ENCODE measurements around the gene LGR4.

DNA sequence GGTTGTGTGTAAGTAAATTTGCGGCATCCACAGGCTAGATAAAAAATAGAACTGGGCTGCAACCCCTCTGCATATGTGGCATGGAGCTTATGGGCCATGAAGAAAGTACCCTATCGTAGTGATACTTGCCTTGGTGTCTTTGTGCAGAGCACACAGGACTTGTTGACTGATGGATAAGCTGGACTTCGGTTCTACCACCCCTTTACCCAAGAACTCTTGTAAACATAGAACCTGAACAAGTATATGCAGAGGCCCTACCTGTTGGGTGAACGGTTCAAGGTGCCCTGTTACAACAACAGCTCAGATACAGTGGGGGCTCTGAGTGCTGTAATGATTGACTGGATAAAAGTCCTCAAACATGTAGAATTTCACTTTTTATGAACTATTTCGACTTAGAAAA, 3.0 kb upstream of the LGR4 start:
- TF ChIP-seq POLR2AphosphoS5 (IDR thresholded peaks at IDR 0.05; ENCODE audit: low read depth) (no peak), EZH2 (IDR thresholded peaks at IDR 0.05; ENCODE audit: low read depth, unreplicated experiment) (no peak), REST (IDR thresholded peaks at IDR 0.05; ENCODE audit: unreplicated experiment) (no peak), EZH2phosphoT487 (IDR thresholded peaks at IDR 0.05; ENCODE audit: unreplicated experiment) (no peak), CREB1 (CRISPR knock-in tag; IDR thresholded peaks at IDR 0.05; ENCODE audit: low read depth) (no peak), STAT1 (IDR thresholded peaks at IDR 0.05; ENCODE audit: unreplicated experiment) (no peak), JUNB (IDR thresholded peaks at IDR 0.05; ENCODE audit: unreplicated experiment) (no peak)
- TF ChIP-seq, protein P1, sequence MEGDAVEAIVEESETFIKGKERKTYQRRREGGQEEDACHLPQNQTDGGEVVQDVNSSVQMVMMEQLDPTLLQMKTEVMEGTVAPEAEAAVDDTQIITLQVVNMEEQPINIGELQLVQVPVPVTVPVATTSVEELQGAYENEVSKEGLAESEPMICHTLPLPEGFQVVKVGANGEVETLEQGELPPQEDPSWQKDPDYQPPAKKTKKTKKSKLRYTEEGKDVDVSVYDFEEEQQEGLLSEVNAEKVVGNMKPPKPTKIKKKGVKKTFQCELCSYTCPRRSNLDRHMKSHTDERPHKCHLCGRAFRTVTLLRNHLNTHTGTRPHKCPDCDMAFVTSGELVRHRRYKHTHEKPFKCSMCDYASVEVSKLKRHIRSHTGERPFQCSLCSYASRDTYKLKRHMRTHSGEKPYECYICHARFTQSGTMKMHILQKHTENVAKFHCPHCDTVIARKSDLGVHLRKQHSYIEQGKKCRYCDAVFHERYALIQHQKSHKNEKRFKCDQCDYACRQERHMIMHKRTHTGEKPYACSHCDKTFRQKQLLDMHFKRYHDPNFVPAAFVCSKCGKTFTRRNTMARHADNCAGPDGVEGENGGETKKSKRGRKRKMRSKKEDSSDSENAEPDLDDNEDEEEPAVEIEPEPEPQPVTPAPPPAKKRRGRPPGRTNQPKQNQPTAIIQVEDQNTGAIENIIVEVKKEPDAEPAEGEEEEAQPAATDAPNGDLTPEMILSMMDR (conservative IDR thresholded peaks at IDR 0.05; ENCODE audit: low read depth in 2 of 2), result no peak
- TF ChIP-seq, protein P2, sequence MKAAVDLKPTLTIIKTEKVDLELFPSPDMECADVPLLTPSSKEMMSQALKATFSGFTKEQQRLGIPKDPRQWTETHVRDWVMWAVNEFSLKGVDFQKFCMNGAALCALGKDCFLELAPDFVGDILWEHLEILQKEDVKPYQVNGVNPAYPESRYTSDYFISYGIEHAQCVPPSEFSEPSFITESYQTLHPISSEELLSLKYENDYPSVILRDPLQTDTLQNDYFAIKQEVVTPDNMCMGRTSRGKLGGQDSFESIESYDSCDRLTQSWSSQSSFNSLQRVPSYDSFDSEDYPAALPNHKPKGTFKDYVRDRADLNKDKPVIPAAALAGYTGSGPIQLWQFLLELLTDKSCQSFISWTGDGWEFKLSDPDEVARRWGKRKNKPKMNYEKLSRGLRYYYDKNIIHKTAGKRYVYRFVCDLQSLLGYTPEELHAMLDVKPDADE (IDR thresholded peaks at IDR 0.05), result no peak

All from GM23338 (cell line).